HFF-Myc (cell line): Measurements from ENCODE around the gene TRABD.

Source experiments
- DNase-seq: peaks from one replicate; pipeline ENCODE4 v3.0.0-alpha.2; 2011; ENCODE audit warnings: low read depth; ENCODE audit errors: extremely low read depth
- H3K4me3 ChIP-seq: replicated peaks from 2 replicates; pipeline ENCODE4 v1.5.1; 2011; ENCODE audit warnings: low read depth, mild to moderate bottlenecking, control low read depth, low read length
- CTCF ChIP-seq: IDR thresholded peaks from 2 replicates; pipeline ENCODE4 v1.5.1; 2012; ENCODE audit warnings: mild to moderate bottlenecking, low read depth, low read length, control low read depth; ENCODE audit errors: missing control alignments

TRABD gene

GRCh38 chr22:50221410-50222300 is 35.9 kb downstream of the TRABD start:
- TF ChIP-seq CTCF = no peak

DNA sequence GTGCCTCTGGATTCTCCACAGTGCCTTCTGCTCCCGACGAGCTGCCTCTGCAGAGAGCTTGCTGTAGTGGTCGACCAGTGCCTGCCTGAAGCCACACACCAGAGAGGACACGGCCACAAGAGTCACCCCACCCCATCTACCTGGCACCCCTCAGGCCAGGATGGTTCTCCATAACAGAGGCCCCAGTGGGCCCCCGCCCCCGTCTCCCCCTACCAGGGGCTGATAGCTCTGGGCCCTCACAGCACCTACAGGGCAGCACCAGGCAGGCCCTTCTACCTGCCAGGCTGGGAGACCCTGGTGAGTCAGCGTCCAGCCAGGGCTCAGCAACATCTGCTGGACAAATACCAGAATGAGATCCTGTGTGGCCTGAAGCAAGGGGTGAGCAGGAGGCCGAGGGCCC is 36.8 kb downstream of the TRABD start:
- TF ChIP-seq CTCF = no peak
- DNase-seq = no peak

More at GRCh38 chr22:50221410-50222300, 35.9 kb downstream of the TRABD start:
- no peak for DNase-seq
- no peak overlapping the region for H3K4me3 ChIP-seq

GRCh38 chr22:50224071-50224470 is 38.4 kb downstream of the TRABD start:
- DNase-seq = no peak
- H3K4me3 ChIP-seq = no peak overlapping the region
- no peak for TF ChIP-seq CTCF

More for the DNA sequence above, 36.8 kb downstream of the TRABD start:
- H3K4me3 ChIP-seq = no peak overlapping the region

- no peak overlapping the region for H3K4me3 ChIP-seq
- no peak for TF ChIP-seq CTCF
- no peak for DNase-seq
Measured at GRCh38 chr22:50225200-50225969, 39.7 kb downstream of the TRABD start.

- H3K4me3 ChIP-seq = no peak overlapping the region
- TF ChIP-seq CTCF = no peak
- DNase-seq = no peak
Measured at GRCh38 chr22:50226063-50226874, 40.6 kb downstream of the TRABD start.

GRCh38 chr22:50226875-50227165 is 41.1 kb downstream of the TRABD start:
- TF ChIP-seq CTCF = no peak
- DNase-seq = no peak
- H3K4me3 ChIP-seq = no peak overlapping the region
